Measurements from ENCODE around the gene PRPF4.
A peak's percentile ranks its signal among the peaks of the same experiment; 100 is the strongest.

PRPF4 gene

GRCh38 chr9:113311961-113312360 is 36.5 kb downstream of the PRPF4 start:
- DNase-seq (ENCODE audit: low spot score): no peak

DNA sequence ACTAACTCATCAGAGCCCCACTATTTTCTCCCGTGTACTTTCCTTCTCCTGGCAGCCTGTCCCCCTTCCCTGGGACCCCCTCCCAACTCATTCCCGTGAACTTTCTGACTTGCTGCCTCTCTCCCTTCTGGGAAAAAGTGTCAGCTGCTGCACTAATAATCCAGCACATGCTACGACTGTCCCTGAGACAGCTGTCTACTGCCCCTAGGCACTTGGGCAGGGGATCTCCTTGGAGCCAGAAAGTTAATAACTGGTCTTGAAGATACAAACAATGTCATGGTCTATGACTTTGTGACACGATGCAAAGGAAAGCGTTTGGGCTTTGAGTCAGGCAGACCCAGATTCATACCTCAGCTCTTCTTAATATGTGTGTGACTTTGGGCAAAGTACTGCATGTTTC is 37.8 kb downstream of the PRPF4 start:
- no peak for DNase-seq (ENCODE audit: low spot score)

DNA sequence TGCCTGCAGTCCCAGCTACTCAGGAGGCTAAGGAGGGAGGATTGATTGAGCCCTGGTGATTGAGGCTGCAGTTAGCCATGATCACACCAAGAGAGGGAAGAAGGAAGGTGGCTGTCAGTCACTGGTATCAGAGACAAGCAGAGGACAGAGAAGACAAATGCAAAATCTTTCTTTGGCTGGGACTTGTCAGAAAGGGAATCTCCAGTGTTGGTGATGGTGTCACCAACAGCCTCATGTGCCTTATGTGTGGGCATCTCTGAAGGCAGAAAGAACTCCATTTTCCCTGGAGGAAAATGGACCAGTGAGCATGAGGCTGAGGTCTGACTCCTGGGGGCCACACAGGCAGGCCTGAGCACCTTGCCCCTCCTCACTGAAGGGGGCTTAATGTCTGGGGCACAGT is 39.8 kb downstream of the PRPF4 start:
- DNase-seq (ENCODE audit: low spot score): no peak

GRCh38 chr9:113316030-113316429 is 40.6 kb downstream of the PRPF4 start:
- DNase-seq (ENCODE audit: low spot score): no peak

DNA sequence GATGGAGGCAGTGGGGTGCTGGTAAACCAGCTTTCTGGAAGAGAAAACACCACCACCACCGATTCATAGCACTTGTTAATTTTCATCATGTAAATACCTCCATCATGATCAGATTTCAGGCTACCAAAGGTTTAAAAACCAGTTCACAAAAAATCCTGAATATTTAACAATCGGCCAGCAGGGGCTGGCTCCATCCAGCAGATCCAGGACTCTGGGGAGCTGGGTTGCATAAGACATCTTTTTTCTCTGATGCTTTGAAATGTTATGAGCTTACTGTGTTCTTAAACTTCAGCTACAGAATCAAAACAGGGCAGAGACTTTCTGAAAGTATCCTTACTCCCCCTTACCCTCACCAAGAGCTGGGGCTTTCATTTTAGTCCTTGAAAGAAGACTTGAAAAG is 42.3 kb downstream of the PRPF4 start:
- no peak for DNase-seq (ENCODE audit: low spot score)

DNA sequence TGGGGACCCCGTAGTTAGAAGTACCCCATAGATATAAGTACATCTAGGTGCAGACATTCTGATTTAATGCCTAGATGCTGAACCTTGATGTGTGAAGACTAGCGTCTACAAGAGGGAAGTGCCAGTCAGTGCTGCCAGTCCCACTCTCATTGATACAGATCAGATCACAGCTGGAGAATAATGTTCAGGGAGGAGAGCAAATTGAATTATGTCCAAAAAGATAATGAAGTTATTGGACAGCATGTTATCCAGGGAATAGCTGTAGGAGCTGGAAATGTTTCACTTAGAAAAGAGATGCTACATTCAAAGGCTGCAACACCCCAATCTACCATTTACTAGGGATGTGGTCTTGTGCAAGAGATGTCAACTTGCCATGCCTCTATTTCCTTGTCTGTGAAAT is 43.6 kb downstream of the PRPF4 start:
- DNase-seq (ENCODE audit: low spot score): no peak

DNA sequence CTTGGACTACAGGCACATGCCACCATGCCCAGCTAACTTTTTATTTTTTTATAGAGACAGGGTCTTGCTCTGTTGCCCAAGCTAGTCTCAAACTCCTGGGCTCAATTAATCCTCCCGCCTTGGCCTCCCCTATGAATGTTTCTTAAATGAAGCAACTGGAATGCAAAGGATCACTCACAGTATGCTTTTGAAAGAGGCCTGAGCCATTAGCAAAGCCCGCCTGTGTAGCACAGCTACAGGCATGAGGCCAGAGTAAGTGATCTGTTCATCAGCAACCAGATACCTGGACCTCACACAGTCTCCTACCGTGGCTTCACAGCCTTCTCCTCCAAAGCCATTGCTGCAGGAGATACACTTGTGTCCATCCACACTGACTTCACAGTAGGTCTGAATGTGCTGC is 44.6 kb downstream of the PRPF4 start:
- no peak for DNase-seq (ENCODE audit: low spot score)

- no peak for DNase-seq (ENCODE audit: low spot score)
Observed at GRCh38 chr9:113322671-113323070, 47.2 kb downstream of the PRPF4 start.

- DNase-seq (ENCODE audit: low spot score): no peak
Observed at GRCh38 chr9:113326230-113326629, 50.8 kb downstream of the PRPF4 start.

DNA sequence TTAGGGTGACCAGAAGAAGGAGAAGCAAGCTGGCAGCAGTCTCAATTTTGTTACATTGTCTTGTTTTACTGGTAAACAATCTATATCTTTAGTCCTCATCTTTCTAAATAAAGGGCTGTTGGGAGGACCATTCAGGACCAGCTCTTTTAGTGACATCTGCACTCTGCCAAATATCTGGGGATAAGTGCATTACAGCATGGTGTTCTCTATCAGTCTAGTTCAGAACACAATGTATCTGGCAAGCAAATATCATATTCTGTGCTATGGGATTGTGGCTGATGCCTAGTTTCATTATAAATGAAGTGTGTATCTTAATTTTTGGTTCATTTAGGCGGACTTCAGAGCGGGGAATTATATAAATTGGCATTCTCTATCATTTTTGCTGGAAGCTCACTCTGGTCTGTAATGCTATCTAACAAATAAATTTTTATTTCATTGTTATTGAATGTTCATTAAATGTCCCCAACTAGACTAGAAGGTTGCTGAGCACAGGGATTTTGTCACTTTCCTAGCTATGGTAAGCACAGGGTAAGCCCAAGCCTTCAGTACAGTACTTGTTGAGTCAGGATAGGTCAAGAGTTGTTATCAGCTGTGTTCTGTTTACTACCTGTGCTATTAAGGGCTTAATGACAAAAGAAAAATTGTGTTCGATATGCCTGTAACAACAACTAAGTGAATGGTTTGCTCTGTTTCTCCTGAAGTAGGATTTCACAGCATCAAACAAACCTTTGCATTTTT is 52.8 kb downstream of the PRPF4 start:
- DNase-seq (ENCODE audit: low spot score): no peak

DNA sequence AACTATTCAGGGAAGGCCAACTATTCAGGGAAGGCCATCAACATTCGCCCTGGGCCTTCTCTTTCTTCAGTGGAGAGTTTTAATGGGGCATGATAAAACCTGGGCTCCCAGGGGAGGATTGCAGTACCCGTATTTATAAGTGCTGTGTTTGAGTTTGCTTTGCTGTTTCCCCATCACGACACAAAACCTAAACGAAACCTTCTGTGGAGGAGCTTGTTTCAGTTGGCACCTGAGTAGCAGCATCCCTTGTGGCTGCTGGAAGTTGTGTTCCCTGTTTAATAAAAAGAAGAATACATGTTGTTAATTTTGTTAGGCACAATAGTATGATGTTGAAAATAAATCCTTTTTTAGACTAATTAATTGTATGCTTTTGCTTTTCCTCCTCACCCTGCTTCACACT is 56.3 kb downstream of the PRPF4 start:
- no peak for DNase-seq (ENCODE audit: low spot score)

DNA sequence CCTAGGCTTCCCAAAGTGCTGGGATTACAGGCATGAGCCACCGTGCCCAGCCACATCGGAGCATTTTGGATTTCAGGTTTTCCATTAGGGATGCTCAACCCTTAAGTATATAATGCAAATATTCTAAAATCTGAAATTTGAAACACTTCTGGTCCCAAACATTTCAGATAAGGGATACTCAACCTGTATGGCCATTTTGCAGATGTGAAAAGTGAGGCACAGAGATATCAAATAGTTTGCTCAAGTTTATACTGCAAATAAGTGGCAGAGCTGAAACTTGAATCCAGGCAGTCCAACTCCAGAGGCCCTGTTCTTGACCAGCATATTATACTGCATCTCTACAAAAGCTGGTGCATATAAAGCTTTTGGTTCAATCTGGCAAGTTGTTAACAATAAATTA is 62.3 kb downstream of the PRPF4 start:
- no peak for DNase-seq (ENCODE audit: low spot score)

- DNase-seq (ENCODE audit: low spot score): peak; percentile 95
Observed at GRCh38 chr9:113340011-113340699, 64.7 kb downstream of the PRPF4 start, which contains the start of gene WDR31. Gene WDR31, minus strand, starts transcription at chr9:113340275. Its CDS starts 8,253 bp downstream, at chr9:113332022.

GRCh38 chr9:113341712-113342410 is 66.4 kb downstream of the PRPF4 start:
- DNase-seq (ENCODE audit: low spot score): peak; percentile 22
